K562 (cell line): ENCODE measurements around the gene TMCC2. TPM values are rescaled to one million over a fixed set of nuclear protein-coding genes. Genes with fewer than 3 reads are reported as not detected.

Source experiments
- ATF6 ChIP-seq: sonication (generic); formaldehyde crosslinking; IDR thresholded peaks from 2 replicates; pipeline ENCODE4 v1.4.0; 2020; ENCODE audit warnings: mild to moderate bottlenecking, missing genetic modification reagents
- DNMT1 ChIP-seq: fragments of 450-650 bp; IDR thresholded peaks from 2 replicates; pipeline ENCODE4 v1.6.1; 2016; ENCODE audit warnings: antibody characterized with exemption, mild to moderate bottlenecking
- ELK1 ChIP-seq: sonication (generic); formaldehyde crosslinking; IDR thresholded peaks from 2 replicates; pipeline ENCODE4 v1.8.1; 2022; ENCODE audit warnings: missing genetic modification reagents
- GABPB2 ChIP-seq: fragments of 250-450 bp; sonication (Bioruptor Pico); conservative IDR thresholded peaks from 2 replicates; pipeline ENCODE4 v1.5.1; 2021; ENCODE audit warnings: mild to moderate bottlenecking
- GATA2 ChIP-seq: sonication (generic); formaldehyde crosslinking; IDR thresholded peaks from 2 replicates; pipeline ENCODE4 v1.4.0; 2020; ENCODE audit warnings: mild to moderate bottlenecking, missing genetic modification reagents
- GTF2A2 ChIP-seq: IDR thresholded peaks from 2 replicates; pipeline ENCODE4 v1.6.1; 2016; ENCODE audit warnings: mild to moderate bottlenecking, missing genetic modification characterization, missing compliant biosample characterization
- HCFC1 ChIP-seq: IDR thresholded peaks from 2 replicates; pipeline ENCODE4 v1.6.1; 2012; ENCODE audit warnings: low read depth, low read length, improper control_type of control experiment
- HNRNPL ChIP-seq: fragments of 200-400 bp; formaldehyde crosslinking; IDR thresholded peaks from 2 replicates; pipeline ENCODE4 v1.6.1; 2017; ENCODE audit warnings: low read depth, mild to moderate bottlenecking, low read length
- MCM7 ChIP-seq, 2 experiments: fragments of 450-650 bp; IDR thresholded peaks; 2 replicates each; pipeline ENCODE4 v1.6.1; 2016 to 2018
- MEF2D ChIP-seq: conservative IDR thresholded peaks from 2 replicates; pipeline ENCODE4 v1.6.1; 2016; ENCODE audit warnings: low read depth, missing genetic modification characterization, missing compliant biosample characterization
- MLX ChIP-seq, 2 experiments: fragments of 450-650 bp in 1 of 2; sonication (generic) in 1 of 2; formaldehyde crosslinking; conservative IDR thresholded peaks; 2 replicates each; pipeline versions ENCODE4 v1.4.0 to v1.8.1; 2020 to 2022; ENCODE audit warnings: mild to moderate bottlenecking in 1 of 2, missing genetic modification reagents in 1 of 2
- MNT ChIP-seq, 2 experiments: fragments of 450-650 bp; conservative IDR thresholded peaks; 2 replicates each; pipeline ENCODE4 v1.6.1; 2017; ENCODE audit warnings: mild to moderate bottlenecking in 2 of 2, moderate library complexity in 2 of 2
- MTA2 ChIP-seq: fragments of 450-650 bp; IDR thresholded peaks from 2 replicates; pipeline ENCODE4 v1.6.1; 2016; ENCODE audit warnings: low read depth
- POLR2H ChIP-seq: IDR thresholded peaks from 2 replicates; pipeline ENCODE4 v1.6.1; 2016; ENCODE audit warnings: missing genetic modification characterization, low read depth, mild to moderate bottlenecking, control low read depth, missing compliant biosample characterization, moderate library complexity
- RB1 ChIP-seq: fragments of 450-650 bp; IDR thresholded peaks from 2 replicates; pipeline ENCODE4 v1.6.1; 2017; ENCODE audit warnings: low read depth, mild to moderate bottlenecking
- RBFOX2 ChIP-seq: fragments of 200-400 bp; formaldehyde crosslinking; IDR thresholded peaks from 2 replicates; pipeline ENCODE4 v1.6.1; 2017; ENCODE audit warnings: low read depth, mild to moderate bottlenecking, low read length, moderate library complexity
- RBM22 ChIP-seq: fragments of 200-400 bp; formaldehyde crosslinking; IDR thresholded peaks from 2 replicates; pipeline ENCODE4 v1.6.1; 2018; ENCODE audit warnings: low read length, low read depth; ENCODE audit not compliant: poor library complexity, severe bottlenecking
- SMC3 ChIP-seq: conservative IDR thresholded peaks from 2 replicates; pipeline ENCODE4 v1.6.1; 2011; ENCODE audit warnings: low read depth, low read length, improper control_type of control experiment; ENCODE audit not compliant: insufficient read depth
- ZBTB17 ChIP-seq: fragments of 450-650 bp; formaldehyde crosslinking; IDR thresholded peaks from 2 replicates; pipeline ENCODE4 v1.4.0; 2020; ENCODE audit warnings: mild to moderate bottlenecking
- ZC3H4 ChIP-seq: sonication (generic); formaldehyde crosslinking; IDR thresholded peaks from 2 replicates; pipeline ENCODE4 v1.9.0; 2021; ENCODE audit warnings: missing genetic modification reagents, borderline replicate concordance
- ZNF175 ChIP-seq: fragments of 200-800 bp; sonication (Bioruptor generic); IDR thresholded peaks from 2 replicates; pipeline ENCODE4 v1.6.1; 2016; ENCODE audit warnings: low read depth, mild to moderate bottlenecking, missing genetic modification characterization, missing compliant biosample characterization
- ZNF551 ChIP-seq: fragments of 250-450 bp; sonication (Bioruptor Pico); IDR thresholded peaks from 2 replicates; pipeline ENCODE4 v1.5.0; 2021; ENCODE audit warnings: mild to moderate bottlenecking, moderate library complexity
- ZNF75A ChIP-seq: fragments of 450-650 bp; formaldehyde crosslinking; IDR thresholded peaks from 2 replicates; pipeline ENCODE4 v1.4.0; 2020; ENCODE audit warnings: mild to moderate bottlenecking
- ZNF77 ChIP-seq: fragments of 250-450 bp; sonication (Bioruptor Pico); IDR thresholded peaks from 2 replicates; pipeline ENCODE4 v1.5.0; 2020
- polyA plus RNA-seq, 8 experiments: library from polyadenylated mRNA; depleted of rRNA in 4 of 8; stranded (reverse) in 5 of 8; unstranded in 3 of 8; fragments of >200 nt; fragmentation: Nextera tagmentation in 2 of 8; fragmentation: Illumina TruSeq in 1 of 8; extraction: Ambion mirVana in 2 of 8; extraction: Trizol in 1 of 8; gene quantifications; 2 replicates each; pipeline versions ENCODE4 v1.2.1 to v1.2.3, GENCODE V29; 2011 to 2014; ENCODE audit warnings: inconsistent platforms in 1 of 8, missing spikeins in 1 of 8
- total RNA-seq, 7 experiments: library from RNA; depleted of rRNA in 6 of 7; stranded (reverse); fragments of >200 nt in 6 of 7; fragmentation: Illumina TruSeq in 2 of 7; extraction: Trizol in 2 of 7; gene quantifications; 2 replicates each; pipeline versions ENCODE4 v1.2.1 to v1.2.3, GENCODE V29; 2011 to 2021; ENCODE audit warnings: low replicate concordance in 1 of 7

TMCC2 gene
- total and polyA plus RNA-seq, 9 of the 15 experiments (the other 6 are each of a cell fraction or from before 2014, with no cell fraction given) = 0.06 to 1.8 (median 0.98) TPM

GRCh38 chr1:205255941-205256780 lies 28.4 kb downstream of the TMCC2 start (continued):
- TF ChIP-seq GTF2A2 (no peak), ATF6 (CRISPR knock-in tag) (no peak), ZC3H4 (CRISPR knock-in tag) (no peak), POLR2H (tag) (no peak), ZNF551 (CRISPR knock-in tag) (no peak), RB1 (peak; percentile 80), RBFOX2 (no peak), ZBTB17 (peak; percentile 85), MEF2D (tag) (peak; percentile 77; the same call in 1 of the 2 replicates), ZNF77 (CRISPR knock-in tag) (no peak), GATA2 (peak; percentile 92), ZNF175 (no peak), MLX (CRISPR knock-in tag; conservative IDR thresholded peaks at IDR 0.05) (no peak), ELK1 (CRISPR knock-in tag) (no peak), SMC3 (peak; percentile 97), MNT (conservative IDR thresholded peaks at IDR 0.05) (peak; percentile 33 to 52; a peak in 3 of 4 replicates), ZNF75A (CRISPR knock-in tag) (peak; percentile 40; the same call in 1 of the 2 replicates), HNRNPL (no peak), DNMT1 (no peak), HCFC1 (no peak; the same call in 1 of the 2 replicates), RBM22 (no peak), MTA2 (peak; percentile 93), MCM7 (IDR thresholded peaks at IDR 0.05) (no peak), GABPB2 (CRISPR knock-in tag) (no peak)
